ENCODE measurements around the gene PDIA5. TPM values are rescaled to one million over a fixed set of nuclear protein-coding genes. Genes with fewer than 3 reads are reported as not detected.
A peak's percentile ranks its signal among the peaks of the same experiment; 100 is the strongest.

The PDIA5 gene
- polyA plus RNA-seq: 10 to 100 TPM in 2 of 4 donors, 1 to 10 TPM in 2; 4.6 to 54.0 (median 16.2) TPM
- long read RNA-seq, donor 1: 0 reads
- long read RNA-seq, donor 2, partial matches to known transcripts: 0 of 2 reads
- long read RNA-seq, donor 2, other reads (novel, unspliced or antisense): 0 of 2 reads
- long read RNA-seq, donor 3, transcript PDIA5-201 (17 exons, 1,799 nt): major isoform, 5 of 6 reads
- long read RNA-seq, donor 3, partial matches to known transcripts: 0 of 6 reads
- long read RNA-seq, donor 3, other reads (novel, unspliced or antisense): 0 of 6 reads
- long read RNA-seq, donor 4: 0 reads
- long read RNA-seq, donor 5: 0 reads
- long read RNA-seq, donor 6, transcript PDIA5-201 (17 exons, 1,799 nt): major isoform, 5 of 5 reads
- long read RNA-seq, donor 6, partial matches to known transcripts: 0 of 5 reads
- long read RNA-seq, donor 6, other reads (novel, unspliced or antisense): 0 of 5 reads
- long read RNA-seq, donor 7: 0 reads
- long read RNA-seq, donor 8: 0 reads
- long read RNA-seq, donor 9, partial matches to known transcripts: 0 of 2 reads
- long read RNA-seq, donor 9, other reads (novel, unspliced or antisense): 0 of 2 reads
- long read RNA-seq, donor 10, transcript PDIA5-201 (17 exons, 1,799 nt): major isoform, 5 of 5 reads
- long read RNA-seq, donor 10, partial matches to known transcripts: 0 of 5 reads
- long read RNA-seq, donor 10, other reads (novel, unspliced or antisense): 0 of 5 reads

- H3K4me1 ChIP-seq (ENCODE audit: control insufficient read depth in 3 of 3, insufficient read depth in 2 of 3, low read depth in 1 of 3, low read length in 2 of 3): peaks cover 0 to 16% (median 2%) of the 10 kb centered on the region in 3 donors
- no peak for FAIRE-seq
- WGBS, 3 donors: 0 to 1% (median 0%) methylated on average over 59 to 72 of the region's 72 CpGs
Observed at GRCh38 chr3:123066896-123067688, at the start of gene PDIA5. Gene PDIA5 (plus strand): TSS chr3:123067025. CDS start chr3:123067165, 140 bp downstream.

GRCh38 chr3:123018683-123019082, 48.1 kb upstream of the PDIA5 start:
- no peak for DNase-seq
- H3K4me3 ChIP-seq (ENCODE audit: low read depth in 1 of 3, low read length in 3 of 3): no peak overlapping the region
- 48 to 66% (median 63%) methylated on average over 1 of the region's 1 CpG for WGBS, 3 donors
- H3K27ac ChIP-seq (ENCODE audit: low read depth in 1 of 3, low read length in 2 of 3): no peak overlapping the region
- H3K36me3 ChIP-seq (ENCODE audit: control insufficient read depth in 3 of 3, insufficient read depth in 2 of 3, low read depth in 1 of 3, low read length in 3 of 3): no peaks in the 10 kb centered on the region
- H3K9me3 ChIP-seq (ENCODE audit: control insufficient read depth in 2 of 2, insufficient read depth in 1 of 2, low read depth in 1 of 2, low read length in 1 of 2): no peaks in the 10 kb centered on the region
- peaks cover 0 to 46% (median 4%) of the 10 kb centered on the region in 3 donors for H3K27me3 ChIP-seq (ENCODE audit: control insufficient read depth in 3 of 3, insufficient read depth in 3 of 3, low read length in 3 of 3)
- no peaks in the 10 kb centered on the region for H3K4me1 ChIP-seq (ENCODE audit: control insufficient read depth in 3 of 3, insufficient read depth in 2 of 3, low read depth in 1 of 3, low read length in 2 of 3)
- no peak for FAIRE-seq

More at GRCh38 chr3:123066896-123067688, at the start of gene PDIA5:
- H3K4me3 ChIP-seq (ENCODE audit: low read depth in 1 of 3, low read length in 3 of 3): peak within 1 kb of the TSS; percentile 73 to 88 (median 83)
- no peaks in the 10 kb centered on the region for H3K27me3 ChIP-seq (ENCODE audit: control insufficient read depth in 3 of 3, insufficient read depth in 3 of 3, low read length in 3 of 3)
- peaks cover 0 to 3% (median 0%) of the 10 kb centered on the region in 3 donors for H3K36me3 ChIP-seq (ENCODE audit: control insufficient read depth in 3 of 3, insufficient read depth in 2 of 3, low read depth in 1 of 3, low read length in 3 of 3)
- peak; percentile 89 to 93 for DNase-seq
- H3K27ac ChIP-seq (ENCODE audit: low read depth in 1 of 3, low read length in 2 of 3): peak within 1 kb of the TSS; percentile 57 to 72 (median 61)
- no peaks in the 10 kb centered on the region for H3K9me3 ChIP-seq (ENCODE audit: control insufficient read depth in 2 of 2, insufficient read depth in 1 of 2, low read depth in 1 of 2, low read length in 1 of 2)

- Histone ChIP-seq H3K4me1 (ENCODE audit: control insufficient read depth in 3 of 3, insufficient read depth in 2 of 3, low read depth in 1 of 3, low read length in 2 of 3) (no peaks in the 10 kb centered on the region), H3K9me3 (ENCODE audit: control insufficient read depth in 2 of 2, insufficient read depth in 1 of 2, low read depth in 1 of 2, low read length in 1 of 2) (no peaks in the 10 kb centered on the region), H3K27me3 (ENCODE audit: control insufficient read depth in 3 of 3, insufficient read depth in 3 of 3, low read length in 3 of 3) (peaks cover 0 to 50% (median 4%) of the 10 kb centered on the region in 3 donors), H3K4me3 (ENCODE audit: low read depth in 1 of 3, low read length in 3 of 3) (no peak overlapping the region), H3K36me3 (ENCODE audit: control insufficient read depth in 3 of 3, insufficient read depth in 2 of 3, low read depth in 1 of 3, low read length in 3 of 3) (no peaks in the 10 kb centered on the region), H3K27ac (ENCODE audit: low read depth in 1 of 3, low read length in 2 of 3) (no peak overlapping the region)
- FAIRE-seq: no peak
- 33 to 73% (median 46%) methylated on average over 3 of the region's 3 CpGs for WGBS, 3 donors
- no peak for DNase-seq
Observed at GRCh38 chr3:123019161-123019560, 47.7 kb upstream of the PDIA5 start.

GRCh38 chr3:123019591-123019990, 47.2 kb upstream of the PDIA5 start:
- peaks cover 0 to 54% (median 5%) of the 10 kb centered on the region in 3 donors for H3K27me3 ChIP-seq (ENCODE audit: control insufficient read depth in 3 of 3, insufficient read depth in 3 of 3, low read length in 3 of 3)
- no peaks in the 10 kb centered on the region for H3K36me3 ChIP-seq (ENCODE audit: control insufficient read depth in 3 of 3, insufficient read depth in 2 of 3, low read depth in 1 of 3, low read length in 3 of 3)
- H3K9me3 ChIP-seq (ENCODE audit: control insufficient read depth in 2 of 2, insufficient read depth in 1 of 2, low read depth in 1 of 2, low read length in 1 of 2): no peaks in the 10 kb centered on the region
- H3K27ac ChIP-seq (ENCODE audit: low read depth in 1 of 3, low read length in 2 of 3): no peak overlapping the region
- WGBS, 3 donors: 55 to 82% (median 70%) methylated on average over 5 of the region's 5 CpGs
- DNase-seq: no peak
- H3K4me1 ChIP-seq (ENCODE audit: control insufficient read depth in 3 of 3, insufficient read depth in 2 of 3, low read depth in 1 of 3, low read length in 2 of 3): no peaks in the 10 kb centered on the region
- no peak for FAIRE-seq
- H3K4me3 ChIP-seq (ENCODE audit: low read depth in 1 of 3, low read length in 3 of 3): no peak overlapping the region

GRCh38 chr3:123020709-123021108, 46.1 kb upstream of the PDIA5 start:
- WGBS, 3 donors: 78 to 88% (median 80%) methylated on average over 3 of the region's 3 CpGs
- H3K36me3 ChIP-seq (ENCODE audit: control insufficient read depth in 3 of 3, insufficient read depth in 2 of 3, low read depth in 1 of 3, low read length in 3 of 3): no peaks in the 10 kb centered on the region
- H3K27me3 ChIP-seq (ENCODE audit: control insufficient read depth in 3 of 3, insufficient read depth in 3 of 3, low read length in 3 of 3): peaks cover 0 to 63% (median 9%) of the 10 kb centered on the region in 3 donors
- FAIRE-seq: no peak
- H3K4me3 ChIP-seq (ENCODE audit: low read depth in 1 of 3, low read length in 3 of 3): no peak overlapping the region
- H3K4me1 ChIP-seq (ENCODE audit: control insufficient read depth in 3 of 3, insufficient read depth in 2 of 3, low read depth in 1 of 3, low read length in 2 of 3): no peaks in the 10 kb centered on the region
- no peak for DNase-seq
- H3K9me3 ChIP-seq (ENCODE audit: control insufficient read depth in 2 of 2, insufficient read depth in 1 of 2, low read depth in 1 of 2, low read length in 1 of 2): no peaks in the 10 kb centered on the region
- H3K27ac ChIP-seq (ENCODE audit: low read depth in 1 of 3, low read length in 2 of 3): no peak overlapping the region

GRCh38 chr3:123021388-123021787, 45.4 kb upstream of the PDIA5 start:
- Histone ChIP-seq H3K27ac (ENCODE audit: low read depth in 1 of 3, low read length in 2 of 3) (no peak overlapping the region), H3K4me1 (ENCODE audit: control insufficient read depth in 3 of 3, insufficient read depth in 2 of 3, low read depth in 1 of 3, low read length in 2 of 3) (no peaks in the 10 kb centered on the region), H3K9me3 (ENCODE audit: control insufficient read depth in 2 of 2, insufficient read depth in 1 of 2, low read depth in 1 of 2, low read length in 1 of 2) (no peaks in the 10 kb centered on the region), H3K27me3 (ENCODE audit: control insufficient read depth in 3 of 3, insufficient read depth in 3 of 3, low read length in 3 of 3) (peaks cover 0 to 65% (median 15%) of the 10 kb centered on the region in 3 donors), H3K36me3 (ENCODE audit: control insufficient read depth in 3 of 3, insufficient read depth in 2 of 3, low read depth in 1 of 3, low read length in 3 of 3) (no peaks in the 10 kb centered on the region), H3K4me3 (ENCODE audit: low read depth in 1 of 3, low read length in 3 of 3) (no peak overlapping the region)
- DNase-seq (no peak), FAIRE-seq (no peak)
- 68 to 89% (median 83%) methylated on average over 7 of the region's 7 CpGs for WGBS, 3 donors

- no peak overlapping the region for H3K27ac ChIP-seq (ENCODE audit: low read depth in 1 of 3, low read length in 2 of 3)
- H3K27me3 ChIP-seq (ENCODE audit: control insufficient read depth in 3 of 3, insufficient read depth in 3 of 3, low read length in 3 of 3): peaks cover 0 to 71% (median 21%) of the 10 kb centered on the region in 3 donors
- peaks cover 0 to 6% (median 4%) of the 10 kb centered on the region in 3 donors for H3K4me1 ChIP-seq (ENCODE audit: control insufficient read depth in 3 of 3, insufficient read depth in 2 of 3, low read depth in 1 of 3, low read length in 2 of 3)
- WGBS, 3 donors: 75 to 77% (median 75%) methylated on average over 7 of the region's 7 CpGs
- H3K9me3 ChIP-seq (ENCODE audit: control insufficient read depth in 2 of 2, insufficient read depth in 1 of 2, low read depth in 1 of 2, low read length in 1 of 2): no peaks in the 10 kb centered on the region
- no peak overlapping the region for H3K4me3 ChIP-seq (ENCODE audit: low read depth in 1 of 3, low read length in 3 of 3)
- DNase-seq: no peak
- no peak for FAIRE-seq
- H3K36me3 ChIP-seq (ENCODE audit: control insufficient read depth in 3 of 3, insufficient read depth in 2 of 3, low read depth in 1 of 3, low read length in 3 of 3): no peaks in the 10 kb centered on the region
Observed at GRCh38 chr3:123021996-123022510, 44.8 kb upstream of the PDIA5 start.

- peaks cover 0 to 75% (median 22%) of the 10 kb centered on the region in 3 donors for H3K27me3 ChIP-seq (ENCODE audit: control insufficient read depth in 3 of 3, insufficient read depth in 3 of 3, low read length in 3 of 3)
- peaks cover 0 to 19% (median 6%) of the 10 kb centered on the region in 3 donors for H3K4me1 ChIP-seq (ENCODE audit: control insufficient read depth in 3 of 3, insufficient read depth in 2 of 3, low read depth in 1 of 3, low read length in 2 of 3)
- H3K27ac ChIP-seq (ENCODE audit: low read depth in 1 of 3, low read length in 2 of 3): no peak overlapping the region
- H3K36me3 ChIP-seq (ENCODE audit: control insufficient read depth in 3 of 3, insufficient read depth in 2 of 3, low read depth in 1 of 3, low read length in 3 of 3): no peaks in the 10 kb centered on the region
- FAIRE-seq: no peak
- H3K4me3 ChIP-seq (ENCODE audit: low read depth in 1 of 3, low read length in 3 of 3): no peak overlapping the region
- 78 to 95% (median 90%) methylated on average over 1 of the region's 1 CpG for WGBS, 3 donors
- H3K9me3 ChIP-seq (ENCODE audit: control insufficient read depth in 2 of 2, insufficient read depth in 1 of 2, low read depth in 1 of 2, low read length in 1 of 2): no peaks in the 10 kb centered on the region
- DNase-seq: no peak
Observed at GRCh38 chr3:123024056-123024455, 42.8 kb upstream of the PDIA5 start.

Data from small intestine (tissue), 16 donors.